ENCODE measurements around the gene NOG. TPM values are rescaled to one million over a fixed set of nuclear protein-coding genes. Genes with fewer than 3 reads are reported as not detected.

The NOG gene
- total and polyA plus RNA-seq, 4 donors = 0.56 to 2.7 (median 1.5) TPM

DNA sequence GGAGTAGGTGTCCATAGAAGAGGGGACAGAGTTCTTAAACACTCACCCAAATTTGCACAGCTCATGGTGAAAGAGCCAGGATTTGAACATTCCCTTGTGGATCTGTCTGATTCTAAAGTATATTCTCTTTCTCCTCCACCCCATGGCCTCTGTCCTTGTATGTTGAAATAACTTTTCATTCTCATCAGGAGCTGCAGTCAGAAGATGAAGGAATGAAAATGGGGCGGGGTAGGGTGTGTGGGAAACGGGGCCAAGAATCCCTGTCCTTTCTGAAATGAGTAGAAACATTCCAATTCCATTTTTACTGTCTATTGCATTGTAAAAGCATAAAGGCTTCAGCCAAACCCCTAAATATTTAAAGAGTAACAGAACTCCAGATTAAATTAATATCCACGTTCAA is 42.8 kb downstream of the NOG start:
- ATAC-seq (ENCODE audit: insufficient read depth, low FRiP score) (no peak), DNase-seq (no peak)
- 58 to 69% methylated on average over 3 of the region's 3 CpGs for WGBS, 2 donors
- H3K4me3 ChIP-seq = no peak overlapping the region
- H3K9ac ChIP-seq (ENCODE audit: insufficient read depth in 1 of 2, low read length in 2 of 2) = no peak overlapping the region
- no peaks in the 10 kb centered on the region for H3K9me3 ChIP-seq (ENCODE audit: control insufficient read depth in 4 of 4, insufficient read depth in 3 of 4, low read length in 3 of 4)
- peaks cover 0 to 4% (median 2%) of the 10 kb centered on the region in 3 donors for H3K27me3 ChIP-seq (ENCODE audit: control insufficient read depth in 3 of 3, insufficient read depth in 3 of 3, low read length in 2 of 3)
- TF ChIP-seq, protein P1, sequence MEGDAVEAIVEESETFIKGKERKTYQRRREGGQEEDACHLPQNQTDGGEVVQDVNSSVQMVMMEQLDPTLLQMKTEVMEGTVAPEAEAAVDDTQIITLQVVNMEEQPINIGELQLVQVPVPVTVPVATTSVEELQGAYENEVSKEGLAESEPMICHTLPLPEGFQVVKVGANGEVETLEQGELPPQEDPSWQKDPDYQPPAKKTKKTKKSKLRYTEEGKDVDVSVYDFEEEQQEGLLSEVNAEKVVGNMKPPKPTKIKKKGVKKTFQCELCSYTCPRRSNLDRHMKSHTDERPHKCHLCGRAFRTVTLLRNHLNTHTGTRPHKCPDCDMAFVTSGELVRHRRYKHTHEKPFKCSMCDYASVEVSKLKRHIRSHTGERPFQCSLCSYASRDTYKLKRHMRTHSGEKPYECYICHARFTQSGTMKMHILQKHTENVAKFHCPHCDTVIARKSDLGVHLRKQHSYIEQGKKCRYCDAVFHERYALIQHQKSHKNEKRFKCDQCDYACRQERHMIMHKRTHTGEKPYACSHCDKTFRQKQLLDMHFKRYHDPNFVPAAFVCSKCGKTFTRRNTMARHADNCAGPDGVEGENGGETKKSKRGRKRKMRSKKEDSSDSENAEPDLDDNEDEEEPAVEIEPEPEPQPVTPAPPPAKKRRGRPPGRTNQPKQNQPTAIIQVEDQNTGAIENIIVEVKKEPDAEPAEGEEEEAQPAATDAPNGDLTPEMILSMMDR (IDR thresholded peaks at IDR 0.05; ENCODE audit: control extremely low read depth, extremely low read depth) = no peak
- H3K27ac ChIP-seq (ENCODE audit: low read depth in 1 of 2, low read length in 1 of 2) = no peak overlapping the region
- H3K4me1 ChIP-seq (ENCODE audit: control insufficient read depth in 5 of 5, insufficient read depth in 5 of 5, low read length in 5 of 5) = no peaks in the 10 kb centered on the region
- no peaks in the 10 kb centered on the region for H3K36me3 ChIP-seq (ENCODE audit: control insufficient read depth in 4 of 4, insufficient read depth in 4 of 4, low read length in 4 of 4)

DNA sequence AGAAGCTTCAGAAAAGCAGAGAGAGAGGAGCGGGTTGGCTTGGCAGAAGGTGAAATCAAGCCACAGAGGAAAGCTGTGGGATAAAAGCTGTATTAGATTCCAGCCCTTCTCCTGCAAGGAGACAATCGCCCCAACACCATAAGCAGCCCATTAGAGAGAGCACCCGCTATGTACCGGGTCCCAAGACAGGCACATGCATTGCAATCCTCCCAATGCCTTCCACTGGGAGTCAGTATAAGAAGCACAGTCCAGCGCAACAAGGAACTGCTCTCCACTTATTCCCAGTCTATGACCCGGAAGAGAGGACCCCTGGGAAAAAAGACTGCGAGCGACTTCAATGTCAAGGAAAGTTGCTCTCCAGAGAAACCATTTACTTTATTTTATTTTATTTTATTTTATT is 43.8 kb downstream of the NOG start:
- no peaks in the 10 kb centered on the region for H3K4me1 ChIP-seq (ENCODE audit: control insufficient read depth in 5 of 5, insufficient read depth in 5 of 5, low read length in 5 of 5)
- no peaks in the 10 kb centered on the region for H3K36me3 ChIP-seq (ENCODE audit: control insufficient read depth in 4 of 4, insufficient read depth in 4 of 4, low read length in 4 of 4)
- TF ChIP-seq, protein P1 (IDR thresholded peaks at IDR 0.05; ENCODE audit: control extremely low read depth, extremely low read depth) = no peak
- no peak overlapping the region for H3K27ac ChIP-seq (ENCODE audit: low read depth in 1 of 2, low read length in 1 of 2)
- peaks cover 0 to 2% (median 0%) of the 10 kb centered on the region in 4 donors for H3K9me3 ChIP-seq (ENCODE audit: control insufficient read depth in 4 of 4, insufficient read depth in 3 of 4, low read length in 3 of 4)
- H3K4me3 ChIP-seq = no peak overlapping the region
- DNase-seq = no peak
- no peak for ATAC-seq (ENCODE audit: insufficient read depth, low FRiP score)
- H3K9ac ChIP-seq (ENCODE audit: insufficient read depth in 1 of 2, low read length in 2 of 2) = no peak overlapping the region
- WGBS, 2 donors = 90% methylated on average over 8 of the region's 8 CpGs
- peaks cover 0 to 4% (median 2%) of the 10 kb centered on the region in 3 donors for H3K27me3 ChIP-seq (ENCODE audit: control insufficient read depth in 3 of 3, insufficient read depth in 3 of 3, low read length in 2 of 3)

- WGBS, 2 donors = 56 to 83% methylated on average over 11 of the region's 11 CpGs
- DNase-seq = peak in 1 of 3 donors; percentile 30
- ATAC-seq (ENCODE audit: insufficient read depth, low FRiP score) = no peak
- H3K36me3 ChIP-seq (ENCODE audit: control insufficient read depth in 4 of 4, insufficient read depth in 4 of 4, low read length in 4 of 4) = no peaks in the 10 kb centered on the region
- H3K9me3 ChIP-seq (ENCODE audit: control insufficient read depth in 4 of 4, insufficient read depth in 3 of 4, low read length in 3 of 4) = peaks cover 0 to 2% (median 0%) of the 10 kb centered on the region in 4 donors
- TF ChIP-seq, protein P1 (IDR thresholded peaks at IDR 0.05; ENCODE audit: control extremely low read depth, extremely low read depth) = no peak
- H3K27ac ChIP-seq (ENCODE audit: low read depth in 1 of 2, low read length in 1 of 2) = no peak overlapping the region
- no peak overlapping the region for H3K4me3 ChIP-seq
- no peak overlapping the region for H3K9ac ChIP-seq (ENCODE audit: insufficient read depth in 1 of 2, low read length in 2 of 2)
- H3K27me3 ChIP-seq (ENCODE audit: control insufficient read depth in 3 of 3, insufficient read depth in 3 of 3, low read length in 2 of 3) = peaks cover 0 to 4% (median 3%) of the 10 kb centered on the region in 3 donors
- H3K4me1 ChIP-seq (ENCODE audit: control insufficient read depth in 5 of 5, insufficient read depth in 5 of 5, low read length in 5 of 5) = no peaks in the 10 kb centered on the region
Observed at GRCh38 chr17:56638591-56639051, 45.1 kb downstream of the NOG start.

DNA sequence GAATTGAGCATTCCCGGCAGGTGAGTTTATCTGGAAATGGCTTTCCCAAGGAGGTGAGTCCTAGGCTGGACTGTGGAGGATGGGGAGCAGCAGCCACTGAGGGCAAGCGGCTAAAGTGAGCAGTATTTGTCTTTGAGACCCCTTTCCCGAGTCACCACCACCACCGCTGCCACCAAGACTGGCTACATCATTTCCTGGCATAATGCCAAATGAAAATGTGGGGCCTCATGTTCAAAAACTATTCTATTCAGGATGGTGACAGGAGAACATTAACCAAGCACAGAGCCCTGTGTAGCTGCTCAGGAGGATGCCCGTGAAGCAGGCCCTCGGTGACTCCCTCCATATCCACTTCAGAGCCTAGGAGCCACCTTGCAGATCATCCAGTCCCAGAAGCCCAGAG is 46.0 kb downstream of the NOG start:
- H3K9ac ChIP-seq (ENCODE audit: insufficient read depth in 1 of 2, low read length in 2 of 2) = no peak overlapping the region
- H3K9me3 ChIP-seq (ENCODE audit: control insufficient read depth in 4 of 4, insufficient read depth in 3 of 4, low read length in 3 of 4) = peaks cover 0 to 2% (median 0%) of the 10 kb centered on the region in 4 donors
- no peaks in the 10 kb centered on the region for H3K4me1 ChIP-seq (ENCODE audit: control insufficient read depth in 5 of 5, insufficient read depth in 5 of 5, low read length in 5 of 5)
- H3K27ac ChIP-seq (ENCODE audit: low read depth in 1 of 2, low read length in 1 of 2) = no peak overlapping the region
- peaks cover 0 to 4% (median 3%) of the 10 kb centered on the region in 3 donors for H3K27me3 ChIP-seq (ENCODE audit: control insufficient read depth in 3 of 3, insufficient read depth in 3 of 3, low read length in 2 of 3)
- no peak overlapping the region for H3K4me3 ChIP-seq
- no peak for DNase-seq
- TF ChIP-seq, protein P1 (IDR thresholded peaks at IDR 0.05; ENCODE audit: control extremely low read depth, extremely low read depth) = no peak
- ATAC-seq (ENCODE audit: insufficient read depth, low FRiP score) = no peak
- WGBS, 2 donors = 65 to 78% methylated on average over 6 of the region's 6 CpGs
- no peaks in the 10 kb centered on the region for H3K36me3 ChIP-seq (ENCODE audit: control insufficient read depth in 4 of 4, insufficient read depth in 4 of 4, low read length in 4 of 4)

Data from lung (tissue), 12 donors.